Tibial nerve (tissue), 3 donors: Measurements from ENCODE around the gene TMEM147.

Experiments
- CTCF ChIP-seq, 5 experiments: fragments of 200-600 bp in 3 of 5; fragments of 450-650 bp in 2 of 5; sonication (generic) in 3 of 5; IDR thresholded peaks; one replicate each; pipeline ENCODE4 v1.5.1; 2016 to 2019; ENCODE audit warnings: antibody characterized with exemption in 5 of 5, mild to moderate bottlenecking in 3 of 5, moderate library complexity in 2 of 5
- POLR2A ChIP-seq, 2 donors: fragments of 450-650 bp; IDR thresholded peaks; one replicate each; pipeline ENCODE4 v1.6.1; 2017; ENCODE audit warnings: antibody characterized with exemption in 2 of 2, mild to moderate bottlenecking in 2 of 2, moderate library complexity in 2 of 2

- TF ChIP-seq POLR2A (IDR thresholded peaks at IDR 0.05): no peak
- TF ChIP-seq CTCF (IDR thresholded peaks at IDR 0.05): peak in 2 of 5 experiments; percentile 27 to 30
These were observed 46.8 kb downstream of the TMEM147 start for GRCh38 chr19:35592226-35592625.
